ENCODE data around the gene RRP1B. TPM values are rescaled to one million over a fixed set of nuclear protein-coding genes. Genes with fewer than 3 reads are reported as not detected.

Gene RRP1B
- total and polyA plus RNA-seq, 2 of the 13 experiments (the other 11 are each of a cell fraction or from before 2014, with no cell fraction given): 16.3 to 46.2 TPM

DNA sequence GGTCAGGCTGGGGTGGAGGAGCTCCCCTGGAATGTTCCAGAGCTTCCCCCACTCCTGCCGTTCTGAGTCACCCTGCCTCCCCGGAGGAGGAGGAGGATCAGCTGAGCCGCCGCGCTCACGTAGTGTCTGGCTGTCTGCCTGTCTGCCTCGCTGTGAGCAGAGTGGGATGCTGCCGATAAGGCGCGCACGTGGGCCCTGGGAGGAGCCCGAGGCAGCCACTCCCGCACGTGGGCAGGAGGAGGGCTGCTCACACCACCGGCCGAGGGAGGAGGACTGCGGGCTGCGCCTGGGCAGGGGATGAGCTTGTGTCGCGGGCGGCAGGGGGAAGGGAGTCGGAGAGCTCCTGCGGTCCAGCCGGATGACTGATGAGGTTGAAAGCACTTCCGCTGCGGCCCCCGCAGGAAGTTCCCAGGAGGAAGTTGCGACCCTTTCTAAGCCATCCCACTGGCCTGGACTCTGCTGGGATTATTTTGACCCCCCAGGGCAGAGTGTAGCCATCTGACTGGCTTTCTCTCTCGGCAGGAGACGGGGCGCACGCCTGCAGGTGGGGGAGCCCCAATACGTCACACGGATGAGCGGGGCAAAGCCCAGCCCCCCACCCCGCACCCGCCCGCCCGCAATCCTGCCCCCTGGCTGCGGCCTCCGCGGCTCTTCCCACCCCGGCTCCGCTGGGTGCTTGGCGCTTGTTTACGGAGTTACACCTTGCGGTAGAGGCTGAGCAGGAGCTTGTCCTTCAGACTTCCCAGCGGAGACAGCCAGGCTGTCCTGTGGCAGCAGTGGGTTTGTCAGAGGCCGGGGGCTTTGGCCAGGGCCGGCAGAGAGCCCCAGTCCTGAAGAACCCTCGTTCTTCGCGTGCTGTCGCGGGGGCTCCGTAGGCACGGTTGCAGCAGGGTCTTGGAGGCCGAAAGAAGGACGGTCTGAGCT, 69.4 kb downstream of the RRP1B start (continued):
- no peak for TF ChIP-seq PBX3 (CRISPR knock-in tag; IDR thresholded peaks at IDR 0.05; ENCODE audit: borderline replicate concordance)
- TF ChIP-seq EZH2 (conservative IDR thresholded peaks at IDR 0.05; ENCODE audit: low read depth, low read length): no peak
- peak; percentile 84; the same call in 1 of the 2 replicates for TF ChIP-seq ZNF451 (CRISPR knock-in tag; IDR thresholded peaks at IDR 0.05)
- TF ChIP-seq ZNF382 (CRISPR knock-in tag; IDR thresholded peaks at IDR 0.05; ENCODE audit: borderline replicate concordance): no peak
- peak; percentile 98 for TF ChIP-seq HDAC1 (CRISPR knock-in tag; IDR thresholded peaks at IDR 0.05)
- TF ChIP-seq ETV6 (CRISPR knock-in tag; conservative IDR thresholded peaks at IDR 0.05): no peak; the same call in 1 of the 2 replicates
- TF ChIP-seq ZNF678 (CRISPR knock-in tag; IDR thresholded peaks at IDR 0.05): no peak
- TF ChIP-seq HMGA1 (CRISPR knock-in tag; conservative IDR thresholded peaks at IDR 0.05): no peak
- peak; percentile 93 for TF ChIP-seq KDM5B (CRISPR knock-in tag; IDR thresholded peaks at IDR 0.05; ENCODE audit: borderline replicate concordance)
- TF ChIP-seq ZNF850 (CRISPR knock-in tag; conservative IDR thresholded peaks at IDR 0.05): no peak
- TF ChIP-seq ZNF552 (CRISPR knock-in tag; IDR thresholded peaks at IDR 0.05; ENCODE audit: borderline replicate concordance): no peak; the same call in 1 of the 2 replicates
- TF ChIP-seq CREM (IDR thresholded peaks at IDR 0.05): peak; percentile 58; the same call in 1 of the 2 replicates
- 0 out of 2 replicates have a peak, but pooled peaks have one; percentile 12 for TF ChIP-seq CREM (CRISPR knock-in tag; IDR thresholded peaks at IDR 0.05)
- TF ChIP-seq, protein P1, sequence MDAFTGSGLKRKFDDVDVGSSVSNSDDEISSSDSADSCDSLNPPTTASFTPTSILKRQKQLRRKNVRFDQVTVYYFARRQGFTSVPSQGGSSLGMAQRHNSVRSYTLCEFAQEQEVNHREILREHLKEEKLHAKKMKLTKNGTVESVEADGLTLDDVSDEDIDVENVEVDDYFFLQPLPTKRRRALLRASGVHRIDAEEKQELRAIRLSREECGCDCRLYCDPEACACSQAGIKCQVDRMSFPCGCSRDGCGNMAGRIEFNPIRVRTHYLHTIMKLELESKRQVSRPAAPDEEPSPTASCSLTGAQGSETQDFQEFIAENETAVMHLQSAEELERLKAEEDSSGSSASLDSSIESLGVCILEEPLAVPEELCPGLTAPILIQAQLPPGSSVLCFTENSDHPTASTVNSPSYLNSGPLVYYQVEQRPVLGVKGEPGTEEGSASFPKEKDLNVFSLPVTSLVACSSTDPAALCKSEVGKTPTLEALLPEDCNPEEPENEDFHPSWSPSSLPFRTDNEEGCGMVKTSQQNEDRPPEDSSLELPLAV (CRISPR knock-in tag; conservative IDR thresholded peaks at IDR 0.05; ENCODE audit: low read depth): no peak
- TF ChIP-seq NCOR1 (IDR thresholded peaks at IDR 0.05; ENCODE audit: borderline replicate concordance, low read length): peak; percentile 54; the same call in 1 of the 2 replicates
- TF ChIP-seq ZSCAN21 (CRISPR knock-in tag; IDR thresholded peaks at IDR 0.05; ENCODE audit: borderline replicate concordance): peak; percentile 92
- TF ChIP-seq, protein P2, sequence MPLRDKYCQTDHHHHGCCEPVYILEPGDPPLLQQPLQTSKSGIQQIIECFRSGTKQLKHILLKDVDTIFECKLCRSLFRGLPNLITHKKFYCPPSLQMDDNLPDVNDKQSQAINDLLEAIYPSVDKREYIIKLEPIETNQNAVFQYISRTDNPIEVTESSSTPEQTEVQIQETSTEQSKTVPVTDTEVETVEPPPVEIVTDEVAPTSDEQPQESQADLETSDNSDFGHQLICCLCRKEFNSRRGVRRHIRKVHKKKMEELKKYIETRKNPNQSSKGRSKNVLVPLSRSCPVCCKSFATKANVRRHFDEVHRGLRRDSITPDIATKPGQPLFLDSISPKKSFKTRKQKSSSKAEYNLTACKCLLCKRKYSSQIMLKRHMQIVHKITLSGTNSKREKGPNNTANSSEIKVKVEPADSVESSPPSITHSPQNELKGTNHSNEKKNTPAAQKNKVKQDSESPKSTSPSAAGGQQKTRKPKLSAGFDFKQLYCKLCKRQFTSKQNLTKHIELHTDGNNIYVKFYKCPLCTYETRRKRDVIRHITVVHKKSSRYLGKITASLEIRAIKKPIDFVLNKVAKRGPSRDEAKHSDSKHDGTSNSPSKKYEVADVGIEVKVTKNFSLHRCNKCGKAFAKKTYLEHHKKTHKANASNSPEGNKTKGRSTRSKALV (CRISPR knock-in tag; IDR thresholded peaks at IDR 0.05): no peak
- peak; percentile 82 for TF ChIP-seq ZNF878 (CRISPR knock-in tag; IDR thresholded peaks at IDR 0.05)
- no peak for TF ChIP-seq SMARCE1 (IDR thresholded peaks at IDR 0.05; ENCODE audit: borderline replicate concordance)
- TF ChIP-seq MBD4 (IDR thresholded peaks at IDR 0.05; ENCODE audit: borderline replicate concordance, low read length): no peak
- TF ChIP-seq TERF1 (CRISPR knock-in tag; IDR thresholded peaks at IDR 0.05): no peak
- peak; percentile 81; the same call in 1 of the 2 replicates for TF ChIP-seq ZNF335 (CRISPR knock-in tag; IDR thresholded peaks at IDR 0.05)
